A673 (cell line): ENCODE results near the gene IQGAP3. TPM values are rescaled to one million over a fixed set of nuclear protein-coding genes. Genes with fewer than 3 reads are reported as not detected.

Source experiments
- BruUV-seq: library from RNA; stranded (reverse); fragments of 400-500 nt; replicated peaks from 2 replicates; lab custom pipeline; 2021; lab: Mats Ljungman, UMichigan
- CTCF ChIA-PET: fragments of 300-600 bp; sonication (Branson Sonifier 250); formaldehyde crosslinking; loops from one replicate; lab custom pipeline; 2022; ENCODE audit warnings: antibody characterized with exemption; lab: Charles Lee
- POLR2A ChIA-PET: fragments of 300-600 bp; sonication (Branson Sonifier 250); formaldehyde crosslinking; loops from one replicate; lab custom pipeline; 2022; ENCODE audit warnings: antibody characterized with exemption; ENCODE audit not compliant: low non-redundant PET; lab: Charles Lee
- DNase-seq: peaks from one replicate; pipeline ENCODE4 v3.0.0-alpha.2; 2015; ENCODE audit warnings: low spot score
- H3K27ac ChIP-seq: fragments of 200-600 bp; sonication (generic); 2 replicates; pipeline ENCODE4 v1.5.1; 2016; ENCODE audit warnings: mixed run types, low read depth, mild to moderate bottlenecking, mixed read lengths, antibody characterized with exemption, low read length; ENCODE audit not compliant: poor library complexity, severe bottlenecking
- H3K27me3 ChIP-seq: fragments of 200-600 bp; sonication (generic); replicated peaks from 2 replicates; pipeline ENCODE4 v1.6.1; 2017; ENCODE audit warnings: mixed run types, low read depth, mild to moderate bottlenecking, mixed read lengths, antibody characterized with exemption, low read length; ENCODE audit not compliant: insufficient read depth, poor library complexity
- H3K36me3 ChIP-seq: fragments of 200-600 bp; sonication (generic); 2 replicates; pipeline ENCODE4 v1.6.1; 2016; ENCODE audit warnings: mixed run types, mild to moderate bottlenecking, mixed read lengths, antibody characterized with exemption, low read length; ENCODE audit not compliant: insufficient read depth, poor library complexity, severe bottlenecking
- H3K4me1 ChIP-seq: fragments of 200-600 bp; sonication (generic); 2 replicates; pipeline ENCODE4 v1.6.1; 2017; ENCODE audit warnings: mixed run types, mild to moderate bottlenecking, mixed read lengths, antibody characterized with exemption, low read length; ENCODE audit not compliant: insufficient read depth, poor library complexity, severe bottlenecking
- H3K4me3 ChIP-seq: fragments of 200-600 bp; sonication (generic); 2 replicates; pipeline ENCODE4 v1.5.1; 2016; ENCODE audit warnings: low read depth, mixed run types, mild to moderate bottlenecking, mixed read lengths, low read length; ENCODE audit not compliant: poor library complexity, severe bottlenecking
- H3K9me3 ChIP-seq: fragments of 200-600 bp; sonication (generic); 2 replicates; pipeline ENCODE4 v1.6.1; 2016; ENCODE audit warnings: mixed run types, low read depth, mild to moderate bottlenecking, mixed read lengths, antibody characterized with exemption, low read length; ENCODE audit not compliant: poor library complexity, severe bottlenecking
- CTCF ChIP-seq: fragments of 300-800, 200-600 bp; sonication (generic); conservative IDR thresholded peaks from 2 replicates; pipeline ENCODE4 v1.5.1; 2017; ENCODE audit warnings: low read depth, mild to moderate bottlenecking, antibody characterized with exemption, low read length, moderate library complexity, mixed read lengths
- EZH2 ChIP-seq: fragments of 200-600 bp; sonication (generic); IDR thresholded peaks from 2 replicates; pipeline ENCODE4 v1.6.1; 2017; ENCODE audit warnings: borderline replicate concordance, low read depth, mild to moderate bottlenecking, mixed read lengths, antibody characterized with exemption, low read length; ENCODE audit not compliant: poor library complexity, severe bottlenecking
- intact Hi-C: fragments of 100-400 bp; cut with micrococcal nuclease; formaldehyde crosslinking; loops from one replicate; pipeline ENCODE4 v1.10.0; 2022; ENCODE audit not compliant: unreplicated experiment
- total RNA-seq: library from RNA; stranded (reverse); gene quantifications from 2 replicates; pipeline ENCODE4 v1.2.3, GENCODE V29; 2021

Gene IQGAP3
- total RNA-seq, 1 experiment from 2014 or later = 37.5 TPM

GRCh38 chr1:156602557-156602993 is 30.2 kb upstream of the IQGAP3 start:
- no peak overlapping the region for H3K4me3 ChIP-seq
- POLR2A ChIA-PET = no interaction called here
- H3K4me1 ChIP-seq = peaks cover 9% of the 10 kb centered on the region
- BruUV-seq = no TSS peak
- H3K9me3 ChIP-seq = no peaks in the 10 kb centered on the region
- peak; percentile 64 for DNase-seq
- CTCF ChIA-PET = interaction anchor here (0.7 to 2.0 kb wide), 3 partner anchors 11 to 259 kb away, joined by 3 to 14 read pairs (median 9); partner anchors contain the start of gene NAXE
- intact Hi-C loops = no loop called here
- peaks cover 15% of the 10 kb centered on the region for H3K36me3 ChIP-seq
- H3K27ac ChIP-seq = no peak overlapping the region
- no peaks in the 10 kb centered on the region for H3K27me3 ChIP-seq
- TF ChIP-seq CTCF (peak; percentile 70), EZH2 (no peak)

- ChIA-PET CTCF (interaction anchor here (0.7 to 2.0 kb wide), 2 partner anchors 10 to 259 kb away, joined by 3 to 9 read pairs; partner anchors contain the start of gene NAXE), POLR2A (no interaction called here)
- peak overlapping the region; percentile 64 for H3K4me3 ChIP-seq
- no peaks in the 10 kb centered on the region for H3K9me3 ChIP-seq
- H3K36me3 ChIP-seq = peaks cover 22% of the 10 kb centered on the region
- intact Hi-C loops = no loop called here
- H3K27me3 ChIP-seq = no peaks in the 10 kb centered on the region
- no peak for DNase-seq
- no peak for TF ChIP-seq EZH2
- TF ChIP-seq CTCF = no peak
- no TSS peak for BruUV-seq
- H3K27ac ChIP-seq = peak overlapping the region; percentile 80
- peaks cover 9% of the 10 kb centered on the region for H3K4me1 ChIP-seq
Measured at GRCh38 chr1:156601892-156602291, 29.5 kb upstream of the IQGAP3 start.

GRCh38 chr1:156601122-156601830 is 28.9 kb upstream of the IQGAP3 start, which contains the start of gene GPATCH4:
Gene GPATCH4, minus strand, starts transcription at chr1:156601479.
- H3K4me3 ChIP-seq = peak within 1 kb of the TSS; percentile 64
- DNase-seq = peak; percentile 95
- BruUV-seq = no TSS peak
- CTCF ChIA-PET = interaction anchor here (2.0 kb wide), 1 partner anchor 9 kb away, joined by 9 read pairs; the partner anchor contains the start of gene NAXE
- peaks cover 9% of the 10 kb centered on the region for H3K4me1 ChIP-seq
- H3K27me3 ChIP-seq = no peaks in the 10 kb centered on the region
- TF ChIP-seq EZH2 (no peak), CTCF (no peak)
- H3K9me3 ChIP-seq = no peaks in the 10 kb centered on the region
- intact Hi-C loops = no loop called here
- peak within 1 kb of the TSS; percentile 80 for H3K27ac ChIP-seq
- POLR2A ChIA-PET = interaction anchor here (0.6 kb wide), 1 partner anchor 74 kb away, joined by 7 read pairs; no protein-coding TSS in a partner anchor
- peaks cover 28% of the 10 kb centered on the region for H3K36me3 ChIP-seq
